ENCODE measurements around the gene GNG12.

GNG12 gene

DNA sequence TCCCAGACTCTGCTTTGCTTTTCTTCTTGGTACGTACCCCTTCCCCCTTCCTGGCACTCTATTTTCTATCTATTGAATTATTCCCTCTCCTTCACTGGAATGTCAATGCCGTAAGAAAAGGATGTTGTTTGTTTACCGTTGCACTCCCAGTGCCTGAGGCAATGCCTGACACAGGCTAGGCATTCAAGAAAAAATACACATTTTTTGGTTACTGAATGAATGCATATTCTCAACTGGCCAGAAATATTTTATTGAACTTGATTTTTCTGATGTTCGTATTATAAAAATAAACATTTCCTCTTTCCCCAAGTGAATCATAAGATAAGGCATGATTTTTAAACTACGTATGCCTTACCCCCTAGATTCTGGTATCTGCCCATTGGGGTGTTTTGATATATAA is 41.2 kb downstream of the GNG12 start:
- TF ChIP-seq, protein P1, sequence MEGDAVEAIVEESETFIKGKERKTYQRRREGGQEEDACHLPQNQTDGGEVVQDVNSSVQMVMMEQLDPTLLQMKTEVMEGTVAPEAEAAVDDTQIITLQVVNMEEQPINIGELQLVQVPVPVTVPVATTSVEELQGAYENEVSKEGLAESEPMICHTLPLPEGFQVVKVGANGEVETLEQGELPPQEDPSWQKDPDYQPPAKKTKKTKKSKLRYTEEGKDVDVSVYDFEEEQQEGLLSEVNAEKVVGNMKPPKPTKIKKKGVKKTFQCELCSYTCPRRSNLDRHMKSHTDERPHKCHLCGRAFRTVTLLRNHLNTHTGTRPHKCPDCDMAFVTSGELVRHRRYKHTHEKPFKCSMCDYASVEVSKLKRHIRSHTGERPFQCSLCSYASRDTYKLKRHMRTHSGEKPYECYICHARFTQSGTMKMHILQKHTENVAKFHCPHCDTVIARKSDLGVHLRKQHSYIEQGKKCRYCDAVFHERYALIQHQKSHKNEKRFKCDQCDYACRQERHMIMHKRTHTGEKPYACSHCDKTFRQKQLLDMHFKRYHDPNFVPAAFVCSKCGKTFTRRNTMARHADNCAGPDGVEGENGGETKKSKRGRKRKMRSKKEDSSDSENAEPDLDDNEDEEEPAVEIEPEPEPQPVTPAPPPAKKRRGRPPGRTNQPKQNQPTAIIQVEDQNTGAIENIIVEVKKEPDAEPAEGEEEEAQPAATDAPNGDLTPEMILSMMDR (conservative IDR thresholded peaks at IDR 0.05) = no peak
- no peak overlapping the region for H3K27ac ChIP-seq

DNA sequence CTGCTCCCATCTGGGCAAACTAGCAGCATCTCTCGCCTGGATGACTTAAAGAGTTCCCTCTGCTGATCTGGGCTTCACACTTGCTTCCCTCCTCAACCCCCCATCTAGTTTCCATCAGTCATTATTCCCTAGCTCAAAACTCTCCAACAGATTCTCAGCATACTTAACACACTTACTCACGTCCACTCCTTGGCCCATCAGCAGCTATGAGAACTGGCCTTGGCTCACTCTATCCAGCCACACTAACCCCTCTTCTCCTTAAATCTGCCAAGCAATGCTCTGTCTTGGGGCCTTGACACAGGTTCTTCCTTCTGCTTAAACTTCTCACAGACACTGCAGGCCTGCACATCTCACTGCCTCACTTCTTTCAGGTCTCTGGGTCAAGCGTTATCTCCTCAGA is 41.6 kb downstream of the GNG12 start:
- no peak overlapping the region for H3K27ac ChIP-seq
- TF ChIP-seq, protein P1 (conservative IDR thresholded peaks at IDR 0.05) = no peak

DNA sequence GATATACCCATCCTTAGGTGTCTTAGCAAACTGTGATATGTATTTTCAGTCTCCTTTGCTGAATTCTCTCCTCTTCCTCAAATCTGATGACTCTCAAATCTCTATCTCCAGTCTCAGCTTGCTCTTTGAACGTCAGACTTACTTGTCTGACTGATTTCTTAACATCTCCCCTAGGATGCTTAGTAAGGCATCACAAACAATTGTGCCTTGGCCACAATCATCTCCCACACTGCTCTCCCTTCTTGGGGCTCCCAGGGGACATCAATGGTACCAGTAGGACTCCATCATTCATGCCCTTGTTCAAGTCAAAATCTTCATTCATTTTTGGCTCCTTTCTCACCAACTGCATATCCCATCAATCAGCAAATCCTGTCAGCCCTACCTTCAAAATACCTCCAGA is 42.0 kb downstream of the GNG12 start:
- H3K27ac ChIP-seq = no peak overlapping the region
- TF ChIP-seq, protein P1 (conservative IDR thresholded peaks at IDR 0.05) = no peak

DNA sequence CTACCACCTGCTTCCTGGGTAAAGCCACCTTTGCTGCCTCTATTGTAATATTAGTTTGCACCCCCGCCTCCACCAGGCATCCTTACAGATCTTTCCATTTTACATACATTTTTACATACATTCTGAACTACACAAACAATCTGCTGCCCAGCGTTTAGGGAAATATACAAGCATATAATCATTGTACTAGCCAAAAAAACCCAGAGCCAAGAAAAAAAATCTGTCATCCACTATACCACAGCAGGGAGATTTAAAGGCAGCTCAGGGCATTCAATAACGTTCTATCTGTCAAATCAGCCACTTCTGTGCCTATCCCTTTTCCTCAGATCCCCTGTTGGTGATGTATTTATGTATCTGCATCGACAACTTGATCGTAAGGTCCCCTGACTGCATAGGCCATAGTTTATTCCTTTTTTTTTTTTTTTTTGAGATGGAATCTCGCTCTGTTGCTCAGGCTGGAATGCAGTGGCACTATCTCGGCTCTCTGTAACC is 43.0 kb downstream of the GNG12 start:
- no peak overlapping the region for H3K27ac ChIP-seq
- TF ChIP-seq, protein P1 (conservative IDR thresholded peaks at IDR 0.05) = no peak

DNA sequence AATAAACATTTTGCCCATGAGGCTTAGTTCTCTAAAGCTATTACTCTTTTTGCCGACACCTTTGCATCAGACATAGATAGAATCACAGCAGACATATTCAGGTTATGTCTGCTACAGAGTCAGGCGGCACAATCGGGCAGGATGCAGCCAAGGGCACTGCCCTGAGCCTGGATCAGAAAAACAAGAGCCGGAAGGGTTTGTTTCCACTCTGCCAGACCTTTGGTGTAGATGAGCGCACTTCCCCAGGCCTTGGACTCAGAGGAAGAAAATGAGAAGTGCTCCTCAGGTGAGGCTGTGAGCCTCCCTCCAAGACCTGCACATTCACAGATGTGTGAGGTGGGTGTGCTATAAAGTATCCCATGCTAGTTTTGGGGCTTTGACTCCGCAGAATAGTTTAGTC is 43.7 kb downstream of the GNG12 start:
- TF ChIP-seq, protein P1 (conservative IDR thresholded peaks at IDR 0.05) = no peak
- H3K27ac ChIP-seq = no peak overlapping the region

DNA sequence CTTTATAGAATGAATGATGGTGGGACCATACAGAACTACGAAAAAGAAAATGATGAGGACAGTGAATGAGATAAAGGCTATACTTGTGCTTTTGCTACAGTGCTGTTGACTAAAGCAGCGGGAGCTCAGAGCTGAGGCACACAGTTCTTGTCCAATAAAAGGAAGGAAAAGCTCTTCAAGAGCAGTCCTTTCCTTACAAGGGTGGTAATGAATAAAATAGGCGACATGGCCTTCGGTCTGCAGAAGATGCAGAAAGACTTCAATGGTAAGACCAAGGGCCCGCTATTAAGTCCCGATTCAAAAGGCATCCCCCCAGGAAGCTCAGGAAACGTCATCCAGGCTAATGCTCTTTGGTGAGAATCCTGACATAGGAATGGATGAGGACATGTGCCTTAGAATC is 44.4 kb downstream of the GNG12 start:
- TF ChIP-seq, protein P1 (conservative IDR thresholded peaks at IDR 0.05) = no peak
- H3K27ac ChIP-seq = no peak overlapping the region

DNA sequence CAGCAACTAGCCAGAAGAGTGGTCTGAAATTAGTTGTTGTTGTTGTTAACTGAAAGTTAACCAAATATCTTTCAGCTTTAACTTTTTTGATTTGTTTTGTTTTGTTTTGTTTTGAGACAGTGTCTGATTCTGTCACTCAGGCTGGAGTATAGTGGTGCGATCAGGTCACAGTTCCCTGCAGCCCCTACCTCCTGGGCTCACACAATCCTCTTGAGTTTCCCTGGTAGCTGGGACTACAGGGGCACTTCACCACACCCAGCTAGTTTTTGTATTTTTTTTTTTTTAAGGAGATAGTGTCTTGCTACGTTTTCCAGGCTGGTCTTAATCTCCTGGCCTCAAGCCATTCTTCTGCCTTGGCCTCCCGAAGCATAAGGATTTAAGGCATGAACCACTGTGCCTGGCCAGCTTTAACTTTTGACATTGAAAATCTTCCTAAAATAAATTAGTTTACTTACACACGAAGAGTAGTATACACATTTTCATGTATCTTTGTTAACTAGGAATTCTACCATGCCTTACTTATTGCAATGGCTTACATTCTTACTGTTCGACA is 45.0 kb downstream of the GNG12 start:
- H3K27ac ChIP-seq = no peak overlapping the region
- TF ChIP-seq, protein P1 (conservative IDR thresholded peaks at IDR 0.05) = no peak
